HEK293 (cell line): ENCODE measurements around the gene EPN1.

ENCODE experiments used
- GLIS2 ChIP-seq: fragments of 450-650 bp; formaldehyde crosslinking; IDR thresholded peaks from 2 replicates; pipeline ENCODE4 v1.5.1; 2016; ENCODE audit warnings: missing biosample characterization, missing genetic modification characterization
- IKZF3 ChIP-seq: fragments of 450-650 bp; IDR thresholded peaks from 2 replicates; pipeline ENCODE4 v1.5.0; 2018; ENCODE audit warnings: missing biosample characterization, mild to moderate bottlenecking, missing genetic modification characterization, moderate library complexity
- KLF7 ChIP-seq: fragments of 450-650 bp; formaldehyde crosslinking; IDR thresholded peaks from 2 replicates; pipeline ENCODE4 v1.5.1; 2016; ENCODE audit warnings: missing biosample characterization, missing genetic modification characterization, borderline replicate concordance
- SP7 ChIP-seq: fragments of 450-650 bp; formaldehyde crosslinking; IDR thresholded peaks from 2 replicates; pipeline ENCODE4 v1.5.1; 2016; ENCODE audit warnings: missing biosample characterization, missing genetic modification characterization
- ZBTB48 ChIP-seq: fragments of 450-650 bp; formaldehyde crosslinking; IDR thresholded peaks from 2 replicates; pipeline ENCODE4 v1.5.1; 2016; ENCODE audit warnings: missing biosample characterization, missing genetic modification characterization
- ZBTB7A ChIP-seq: fragments of 450-650 bp; formaldehyde crosslinking; IDR thresholded peaks from 2 replicates; pipeline ENCODE4 v1.5.1; 2016; ENCODE audit warnings: low read depth, missing biosample characterization, missing genetic modification characterization
- ZBTB8A ChIP-seq: fragments of 450-650 bp; formaldehyde crosslinking; IDR thresholded peaks from 2 replicates; pipeline ENCODE4 v1.5.1; 2016; ENCODE audit warnings: missing biosample characterization, missing genetic modification characterization
- ZNF132 ChIP-seq: fragments of 450-650 bp; formaldehyde crosslinking; IDR thresholded peaks from 2 replicates; pipeline ENCODE4 v1.5.1; 2017; ENCODE audit warnings: missing biosample characterization, missing genetic modification characterization, borderline replicate concordance
- ZNF133 ChIP-seq: fragments of 450-650 bp; formaldehyde crosslinking; IDR thresholded peaks from 2 replicates; pipeline ENCODE4 v1.5.1; 2016; ENCODE audit warnings: missing biosample characterization, missing genetic modification characterization
- ZNF174 ChIP-seq: fragments of 450-650 bp; formaldehyde crosslinking; IDR thresholded peaks from 2 replicates; pipeline ENCODE4 v1.5.0; 2017; ENCODE audit warnings: missing biosample characterization, mild to moderate bottlenecking, missing genetic modification characterization
- ZNF184 ChIP-seq: fragments of 450-650 bp; IDR thresholded peaks from 2 replicates; pipeline ENCODE4 v1.5.1; 2018; ENCODE audit warnings: missing biosample characterization, mild to moderate bottlenecking, missing genetic modification characterization
- ZNF2 ChIP-seq: fragments of 450-650 bp; formaldehyde crosslinking; IDR thresholded peaks from 2 replicates; pipeline ENCODE4 v1.5.1; 2016; ENCODE audit warnings: missing biosample characterization, missing genetic modification characterization
- ZNF223 ChIP-seq: fragments of 450-650 bp; formaldehyde crosslinking; IDR thresholded peaks from 2 replicates; pipeline ENCODE4 v1.5.1; 2016; ENCODE audit warnings: missing biosample characterization, missing genetic modification characterization
- ZNF521 ChIP-seq: fragments of 450-650 bp; formaldehyde crosslinking; IDR thresholded peaks from 2 replicates; pipeline ENCODE4 v1.5.1; 2017; ENCODE audit warnings: missing biosample characterization, mild to moderate bottlenecking, missing genetic modification characterization
- ZNF530 ChIP-seq: fragments of 450-650 bp; formaldehyde crosslinking; IDR thresholded peaks from 2 replicates; pipeline ENCODE4 v1.5.1; 2016; ENCODE audit warnings: low read depth, missing biosample characterization, missing genetic modification characterization
- ZNF548 ChIP-seq: fragments of 450-650 bp; formaldehyde crosslinking; IDR thresholded peaks from 2 replicates; pipeline ENCODE4 v1.5.1; 2016; ENCODE audit warnings: missing biosample characterization, missing genetic modification characterization
- ZNF558 ChIP-seq: fragments of 450-650 bp; formaldehyde crosslinking; IDR thresholded peaks from 2 replicates; pipeline ENCODE4 v1.5.1; 2016; ENCODE audit warnings: missing biosample characterization, missing genetic modification characterization
- ZNF560 ChIP-seq: fragments of 450-650 bp; formaldehyde crosslinking; IDR thresholded peaks from 2 replicates; pipeline ENCODE4 v1.5.1; 2017; ENCODE audit warnings: missing biosample characterization, missing genetic modification characterization, borderline replicate concordance
- ZNF571 ChIP-seq: fragments of 450-650 bp; formaldehyde crosslinking; IDR thresholded peaks from 2 replicates; pipeline ENCODE4 v1.5.0; 2017; ENCODE audit warnings: missing biosample characterization, missing genetic modification characterization
- ZNF585B ChIP-seq: fragments of 450-650 bp; formaldehyde crosslinking; IDR thresholded peaks from 2 replicates; pipeline ENCODE4 v1.5.1; 2016; ENCODE audit warnings: missing biosample characterization, missing genetic modification characterization
- ZNF654 ChIP-seq: fragments of 450-650 bp; formaldehyde crosslinking; IDR thresholded peaks from 2 replicates; pipeline ENCODE4 v1.5.1; 2016; ENCODE audit warnings: low read depth, missing biosample characterization, missing genetic modification characterization
- ZNF701 ChIP-seq: fragments of 450-650 bp; formaldehyde crosslinking; IDR thresholded peaks from 2 replicates; pipeline ENCODE4 v1.5.1; 2016; ENCODE audit warnings: missing biosample characterization, missing genetic modification characterization
- ZNF791 ChIP-seq: fragments of 450-650 bp; formaldehyde crosslinking; IDR thresholded peaks from 2 replicates; pipeline ENCODE4 v1.5.1; 2016; ENCODE audit warnings: missing biosample characterization, missing genetic modification characterization
- ZNF792 ChIP-seq: fragments of 450-650 bp; formaldehyde crosslinking; IDR thresholded peaks from 2 replicates; pipeline ENCODE4 v1.5.1; 2016; ENCODE audit warnings: missing biosample characterization, missing genetic modification characterization
- TF ChIP-seq, protein P1 (sequence below): fragments of 450-650 bp; formaldehyde crosslinking; conservative IDR thresholded peaks from 2 replicates; pipeline ENCODE4 v1.5.1; 2016; ENCODE audit warnings: low read depth, missing biosample characterization, missing genetic modification characterization
- TF ChIP-seq, protein P2 (sequence below): fragments of 450-650 bp; formaldehyde crosslinking; IDR thresholded peaks from 2 replicates; pipeline ENCODE4; 2016; ENCODE audit warnings: missing biosample characterization, missing genetic modification characterization
- TF ChIP-seq, protein P3 (sequence below): fragments of 450-650 bp; formaldehyde crosslinking; conservative IDR thresholded peaks from 2 replicates; pipeline ENCODE4 v1.5.1; 2016; ENCODE audit warnings: low read depth, missing biosample characterization, missing genetic modification characterization
- TF ChIP-seq, protein P4 (sequence below): fragments of 450-650 bp; formaldehyde crosslinking; IDR thresholded peaks from 2 replicates; pipeline ENCODE4 v1.5.1; 2017; ENCODE audit warnings: missing biosample characterization, missing genetic modification characterization

EPN1 gene

DNA sequence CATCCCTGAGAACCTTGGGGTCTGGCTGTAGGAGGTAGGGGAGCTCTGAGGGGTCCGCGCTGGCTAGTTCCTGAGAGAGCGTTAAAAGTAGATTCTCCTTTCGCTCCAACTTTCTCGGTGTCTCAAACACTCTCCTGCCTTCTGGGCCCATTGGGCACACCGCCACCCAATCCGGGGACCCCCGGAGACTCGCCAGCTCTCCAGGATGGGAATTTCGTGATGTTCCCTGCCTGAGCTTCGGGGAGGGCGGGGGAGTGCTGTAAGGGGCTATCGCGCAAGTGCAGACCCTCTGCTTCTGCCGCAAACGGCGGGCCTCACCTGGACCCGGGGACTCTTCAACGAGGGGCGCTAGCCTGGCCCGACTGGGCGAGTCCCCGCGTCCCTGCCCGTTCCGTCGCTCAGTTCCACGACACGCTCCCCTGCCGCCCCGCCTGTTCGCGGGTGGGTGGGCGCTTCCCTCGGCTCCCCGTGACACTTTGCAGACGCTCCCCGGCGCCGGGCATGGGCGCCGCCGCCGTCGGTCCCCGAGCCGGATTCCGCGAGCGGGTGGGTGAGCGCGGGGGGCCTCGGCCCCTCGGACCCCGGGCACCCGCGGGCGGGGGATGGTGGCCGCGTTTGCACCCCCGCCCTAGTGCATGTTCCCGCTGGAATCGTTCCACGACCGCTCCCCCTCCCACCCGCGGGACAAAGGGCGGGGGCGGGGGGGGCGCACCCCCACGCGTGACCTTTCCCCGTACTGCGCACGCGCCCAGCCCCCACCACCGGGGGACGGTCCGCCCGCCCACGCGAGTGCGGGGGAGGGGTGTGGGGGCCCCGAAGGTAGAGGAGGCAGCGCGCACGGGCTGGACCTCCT, 27.1 kb upstream of the EPN1 start, which contains the start of gene CCDC106 (continued):
- TF ChIP-seq, protein P1, sequence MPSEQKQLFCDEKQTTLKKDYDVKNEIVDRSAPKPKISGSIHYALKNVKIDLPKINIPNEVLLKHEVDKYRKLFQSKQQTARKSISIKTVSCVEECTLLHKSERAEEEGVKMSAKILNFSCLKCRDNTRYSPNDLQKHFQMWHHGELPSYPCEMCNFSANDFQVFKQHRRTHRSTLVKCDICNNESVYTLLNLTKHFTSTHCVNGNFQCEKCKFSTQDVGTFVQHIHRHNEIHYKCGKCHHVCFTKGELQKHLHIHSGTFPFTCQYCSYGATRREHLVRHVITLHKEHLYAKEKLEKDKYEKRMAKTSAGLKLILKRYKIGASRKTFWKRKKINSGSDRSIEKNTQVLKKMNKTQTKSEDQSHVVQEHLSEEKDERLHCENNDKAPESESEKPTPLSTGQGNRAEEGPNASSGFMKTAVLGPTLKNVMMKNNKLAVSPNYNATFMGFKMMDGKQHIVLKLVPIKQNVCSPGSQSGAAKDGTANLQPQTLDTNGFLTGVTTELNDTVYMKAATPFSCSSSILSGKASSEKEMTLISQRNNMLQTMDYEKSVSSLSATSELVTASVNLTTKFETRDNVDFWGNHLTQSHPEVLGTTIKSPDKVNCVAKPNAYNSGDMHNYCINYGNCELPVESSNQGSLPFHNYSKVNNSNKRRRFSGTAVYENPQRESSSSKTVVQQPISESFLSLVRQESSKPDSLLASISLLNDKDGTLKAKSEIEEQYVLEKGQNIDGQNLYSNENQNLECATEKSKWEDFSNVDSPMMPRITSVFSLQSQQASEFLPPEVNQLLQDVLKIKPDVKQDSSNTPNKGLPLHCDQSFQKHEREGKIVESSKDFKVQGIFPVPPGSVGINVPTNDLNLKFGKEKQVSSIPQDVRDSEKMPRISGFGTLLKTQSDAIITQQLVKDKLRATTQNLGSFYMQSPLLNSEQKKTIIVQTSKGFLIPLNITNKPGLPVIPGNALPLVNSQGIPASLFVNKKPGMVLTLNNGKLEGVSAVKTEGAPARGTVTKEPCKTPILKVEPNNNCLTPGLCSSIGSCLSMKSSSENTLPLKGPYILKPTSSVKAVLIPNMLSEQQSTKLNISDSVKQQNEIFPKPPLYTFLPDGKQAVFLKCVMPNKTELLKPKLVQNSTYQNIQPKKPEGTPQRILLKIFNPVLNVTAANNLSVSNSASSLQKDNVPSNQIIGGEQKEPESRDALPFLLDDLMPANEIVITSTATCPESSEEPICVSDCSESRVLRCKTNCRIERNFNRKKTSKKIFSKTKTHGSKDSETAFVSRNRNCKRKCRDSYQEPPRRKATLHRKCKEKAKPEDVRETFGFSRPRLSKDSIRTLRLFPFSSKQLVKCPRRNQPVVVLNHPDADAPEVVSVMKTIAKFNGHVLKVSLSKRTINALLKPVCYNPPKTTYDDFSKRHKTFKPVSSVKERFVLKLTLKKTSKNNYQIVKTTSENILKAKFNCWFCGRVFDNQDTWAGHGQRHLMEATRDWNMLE (tag by site-specific recombination), result 0 out of 2 replicates have a peak, but pooled peaks have one; percentile 18
- TF ChIP-seq ZNF132 (tag by site-specific recombination), result no peak
- 0 out of 2 replicates have a peak, but pooled peaks have one; percentile 51 for TF ChIP-seq ZNF184 (tag by site-specific recombination)
- TF ChIP-seq ZBTB8A (tag by site-specific recombination), result peak; percentile 41
- TF ChIP-seq KLF7 (tag by site-specific recombination), result 0 out of 2 replicates have a peak, but pooled peaks have one; percentile 15
- TF ChIP-seq ZNF701 (tag by site-specific recombination), result no peak
- peak; percentile 68 for TF ChIP-seq GLIS2 (tag by site-specific recombination)
- TF ChIP-seq ZNF585B, result no peak
- TF ChIP-seq ZBTB48, result peak; percentile 100
- TF ChIP-seq ZNF571 (tag by site-specific recombination), result no peak
- TF ChIP-seq ZNF2 (tag by site-specific recombination), result peak; percentile 62; the same call in 1 of the 2 replicates
- TF ChIP-seq ZNF521 (tag by site-specific recombination), result no peak
- no peak for TF ChIP-seq ZNF654 (tag by site-specific recombination)
- no peak for TF ChIP-seq ZNF791 (tag by site-specific recombination)
- peak; percentile 73 for TF ChIP-seq IKZF3 (tag by site-specific recombination)
- TF ChIP-seq ZNF792 (tag by site-specific recombination), result no peak
- peak; percentile 82 for TF ChIP-seq SP7 (tag by site-specific recombination)
- no peak for TF ChIP-seq ZNF548 (tag by site-specific recombination)
- no peak for TF ChIP-seq ZNF560 (tag by site-specific recombination)
- TF ChIP-seq, protein P2, sequence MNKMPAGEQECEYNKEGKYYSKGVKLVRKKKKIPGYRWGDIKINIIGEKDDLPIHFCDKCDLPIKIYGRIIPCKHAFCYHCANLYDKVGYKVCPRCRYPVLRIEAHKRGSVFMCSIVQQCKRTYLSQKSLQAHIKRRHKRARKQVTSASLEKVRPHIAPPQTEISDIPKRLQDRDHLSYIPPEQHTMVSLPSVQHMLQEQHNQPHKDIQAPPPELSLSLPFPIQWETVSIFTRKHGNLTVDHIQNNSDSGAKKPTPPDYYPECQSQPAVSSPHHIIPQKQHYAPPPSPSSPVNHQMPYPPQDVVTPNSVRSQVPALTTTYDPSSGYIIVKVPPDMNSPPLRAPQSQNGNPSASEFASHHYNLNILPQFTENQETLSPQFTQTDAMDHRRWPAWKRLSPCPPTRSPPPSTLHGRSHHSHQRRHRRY (tag by site-specific recombination), result no peak
- no peak for TF ChIP-seq ZNF223 (tag by site-specific recombination)
- no peak for TF ChIP-seq ZNF174 (tag by site-specific recombination)
- no peak for TF ChIP-seq ZNF558 (tag by site-specific recombination)
- no peak for TF ChIP-seq ZNF530
- TF ChIP-seq, protein P3, sequence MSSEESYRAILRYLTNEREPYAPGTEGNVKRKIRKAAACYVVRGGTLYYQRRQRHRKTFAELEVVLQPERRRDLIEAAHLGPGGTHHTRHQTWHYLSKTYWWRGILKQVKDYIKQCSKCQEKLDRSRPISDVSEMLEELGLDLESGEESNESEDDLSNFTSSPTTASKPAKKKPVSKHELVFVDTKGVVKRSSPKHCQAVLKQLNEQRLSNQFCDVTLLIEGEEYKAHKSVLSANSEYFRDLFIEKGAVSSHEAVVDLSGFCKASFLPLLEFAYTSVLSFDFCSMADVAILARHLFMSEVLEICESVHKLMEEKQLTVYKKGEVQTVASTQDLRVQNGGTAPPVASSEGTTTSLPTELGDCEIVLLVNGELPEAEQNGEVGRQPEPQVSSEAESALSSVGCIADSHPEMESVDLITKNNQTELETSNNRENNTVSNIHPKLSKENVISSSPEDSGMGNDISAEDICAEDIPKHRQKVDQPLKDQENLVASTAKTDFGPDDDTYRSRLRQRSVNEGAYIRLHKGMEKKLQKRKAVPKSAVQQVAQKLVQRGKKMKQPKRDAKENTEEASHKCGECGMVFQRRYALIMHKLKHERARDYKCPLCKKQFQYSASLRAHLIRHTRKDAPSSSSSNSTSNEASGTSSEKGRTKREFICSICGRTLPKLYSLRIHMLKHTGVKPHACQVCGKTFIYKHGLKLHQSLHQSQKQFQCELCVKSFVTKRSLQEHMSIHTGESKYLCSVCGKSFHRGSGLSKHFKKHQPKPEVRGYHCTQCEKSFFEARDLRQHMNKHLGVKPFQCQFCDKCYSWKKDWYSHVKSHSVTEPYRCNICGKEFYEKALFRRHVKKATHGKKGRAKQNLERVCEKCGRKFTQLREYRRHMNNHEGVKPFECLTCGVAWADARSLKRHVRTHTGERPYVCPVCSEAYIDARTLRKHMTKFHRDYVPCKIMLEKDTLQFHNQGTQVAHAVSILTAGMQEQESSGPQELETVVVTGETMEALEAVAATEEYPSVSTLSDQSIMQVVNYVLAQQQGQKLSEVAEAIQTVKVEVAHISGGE, result peak; percentile 85
- TF ChIP-seq, protein P4, sequence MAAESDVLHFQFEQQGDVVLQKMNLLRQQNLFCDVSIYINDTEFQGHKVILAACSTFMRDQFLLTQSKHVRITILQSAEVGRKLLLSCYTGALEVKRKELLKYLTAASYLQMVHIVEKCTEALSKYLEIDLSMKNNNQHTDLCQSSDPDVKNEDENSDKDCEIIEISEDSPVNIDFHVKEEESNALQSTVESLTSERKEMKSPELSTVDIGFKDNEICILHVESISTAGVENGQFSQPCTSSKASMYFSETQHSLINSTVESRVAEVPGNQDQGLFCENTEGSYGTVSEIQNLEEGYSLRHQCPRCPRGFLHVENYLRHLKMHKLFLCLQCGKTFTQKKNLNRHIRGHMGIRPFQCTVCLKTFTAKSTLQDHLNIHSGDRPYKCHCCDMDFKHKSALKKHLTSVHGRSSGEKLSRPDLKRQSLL (tag by site-specific recombination), result no peak
- TF ChIP-seq ZNF133, result no peak
- TF ChIP-seq ZBTB7A (tag by site-specific recombination), result peak; percentile 92
